BE2C (cell line): ENCODE results near the gene FAHD1.

ENCODE experiments used
- DNase-seq: peaks from one replicate; pipeline ENCODE4 v3.0.0-alpha.2; 2020
- H3K27me3 ChIP-seq: fragments of 250-450 bp; sonication (Bioruptor Pico); 2 replicates; pipeline ENCODE4 v1.5.1; 2020; ENCODE audit warnings: mild to moderate bottlenecking
- H3K36me3 ChIP-seq: fragments of 250-450 bp; sonication (Bioruptor Pico); 2 replicates; pipeline ENCODE4 v1.5.1; 2020; ENCODE audit warnings: mild to moderate bottlenecking
- H3K4me1 ChIP-seq: fragments of 250-450 bp; sonication (Bioruptor Pico); 2 replicates; pipeline ENCODE4 v1.5.1; 2020
- H3K4me3 ChIP-seq: 2 replicates; pipeline ENCODE4 v1.5.1; 2011; ENCODE audit warnings: low read depth, low read length
- H3K9me3 ChIP-seq: fragments of 250-450 bp; sonication (Bioruptor Pico); 2 replicates; pipeline ENCODE4 v1.5.1; 2020
- CTCF ChIP-seq: IDR thresholded peaks from 2 replicates; pipeline ENCODE4 v1.5.1; 2012; ENCODE audit warnings: mild to moderate bottlenecking, low read depth, low read length

Gene FAHD1

GRCh38 chr16:1815461-1815860 is 11.5 kb upstream of the FAHD1 start:
- peaks cover 14% of the 10 kb centered on the region for H3K36me3 ChIP-seq
- no peak for DNase-seq
- H3K27me3 ChIP-seq, result no peaks in the 10 kb centered on the region
- H3K4me1 ChIP-seq, result no peaks in the 10 kb centered on the region
- H3K4me3 ChIP-seq, result no peak overlapping the region
- H3K9me3 ChIP-seq, result no peaks in the 10 kb centered on the region
- no peak for TF ChIP-seq CTCF

GRCh38 chr16:1816396-1817275 is 10.4 kb upstream of the FAHD1 start:
- TF ChIP-seq CTCF, result no peak
- no peaks in the 10 kb centered on the region for H3K9me3 ChIP-seq
- H3K27me3 ChIP-seq, result no peaks in the 10 kb centered on the region
- no peak overlapping the region for H3K4me3 ChIP-seq
- no peak for DNase-seq
- H3K36me3 ChIP-seq, result peaks cover 14% of the 10 kb centered on the region
- no peaks in the 10 kb centered on the region for H3K4me1 ChIP-seq

GRCh38 chr16:1817276-1817589 is 9.8 kb upstream of the FAHD1 start:
- no peaks in the 10 kb centered on the region for H3K9me3 ChIP-seq
- no peaks in the 10 kb centered on the region for H3K27me3 ChIP-seq
- H3K4me3 ChIP-seq, result no peak overlapping the region
- TF ChIP-seq CTCF, result no peak
- DNase-seq, result no peak
- peaks cover 17% of the 10 kb centered on the region for H3K36me3 ChIP-seq
- H3K4me1 ChIP-seq, result no peaks in the 10 kb centered on the region

- Histone ChIP-seq H3K4me3 (no peak overlapping the region), H3K27me3 (no peaks in the 10 kb centered on the region), H3K4me1 (no peaks in the 10 kb centered on the region), H3K9me3 (no peaks in the 10 kb centered on the region), H3K36me3 (peaks cover 17% of the 10 kb centered on the region)
- DNase-seq, result no peak
- no peak for TF ChIP-seq CTCF
Observed at GRCh38 chr16:1817716-1818115, 9.3 kb upstream of the FAHD1 start.

DNA sequence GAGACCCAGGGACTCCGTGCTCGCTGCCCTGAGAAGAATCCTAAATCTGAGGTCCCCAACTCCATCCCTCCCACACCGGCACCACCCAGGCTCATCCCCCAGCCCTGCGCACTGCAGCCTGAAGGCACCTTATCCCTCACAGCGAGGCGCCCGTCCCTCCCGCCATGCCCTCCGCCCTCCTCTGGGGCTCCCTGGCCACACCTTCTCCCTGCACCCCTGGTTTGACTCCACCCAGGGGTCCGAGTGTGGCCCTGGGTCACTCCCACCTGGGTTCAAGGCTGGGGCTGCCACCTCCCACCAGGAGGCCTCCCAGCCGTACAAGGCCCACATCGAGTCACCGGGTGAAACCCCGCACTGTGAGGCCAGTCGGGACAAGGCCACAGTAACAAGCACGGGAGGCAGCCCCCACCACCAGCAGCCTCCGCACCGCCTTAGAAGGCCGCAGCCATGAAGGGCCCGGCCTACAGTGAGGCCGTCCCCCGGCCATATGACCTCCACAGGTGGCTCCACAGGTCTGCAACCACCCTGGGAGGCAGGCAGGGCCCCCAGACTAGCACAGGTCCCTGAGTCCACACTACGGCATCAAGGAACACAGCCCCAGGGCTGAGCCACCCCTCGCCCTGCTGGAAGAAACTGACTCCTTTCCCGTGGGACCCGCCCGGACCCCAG is 8.7 kb upstream of the FAHD1 start:
- Histone ChIP-seq H3K4me3 (no peak overlapping the region), H3K27me3 (no peaks in the 10 kb centered on the region), H3K36me3 (peaks cover 17% of the 10 kb centered on the region), H3K4me1 (no peaks in the 10 kb centered on the region), H3K9me3 (no peaks in the 10 kb centered on the region)
- DNase-seq, result no peak
- TF ChIP-seq CTCF, result no peak
